HepG2 (cell line): ENCODE results near the gene PCED1B. TPM values are rescaled to one million over a fixed set of nuclear protein-coding genes. Genes with fewer than 3 reads are reported as not detected.

Experiments used
- BRCA1 ChIP-seq: sonication (generic); formaldehyde crosslinking; IDR thresholded peaks from 2 replicates; pipeline ENCODE4 v1.4.0; 2020; ENCODE audit warnings: missing genetic modification reagents
- CC2D1A ChIP-seq: sonication (generic); formaldehyde crosslinking; IDR thresholded peaks from 2 replicates; pipeline ENCODE4 v1.8.1; 2023; ENCODE audit warnings: mild to moderate bottlenecking, missing genetic modification reagents
- CHD2 ChIP-seq: IDR thresholded peaks from 2 replicates; pipeline ENCODE4 v1.6.1; 2011; ENCODE audit warnings: low read depth, low read length, improper control_type of control experiment
- GATAD2A ChIP-seq: IDR thresholded peaks from 2 replicates; pipeline ENCODE4 v1.6.1; 2016
- MIER3 ChIP-seq: IDR thresholded peaks from 2 replicates; pipeline ENCODE4 v1.6.1; 2016; ENCODE audit warnings: missing compliant biosample characterization, borderline replicate concordance
- NKX3-1 ChIP-seq: sonication (generic); formaldehyde crosslinking; IDR thresholded peaks from 2 replicates; pipeline ENCODE4 v1.5.0; 2020; ENCODE audit warnings: missing genetic modification reagents
- PBX3 ChIP-seq: sonication (generic); formaldehyde crosslinking; IDR thresholded peaks from 2 replicates; pipeline ENCODE4 v1.8.1; 2023; ENCODE audit warnings: missing genetic modification reagents, inconsistent platforms, borderline replicate concordance
- PREB ChIP-seq: sonication (generic); formaldehyde crosslinking; IDR thresholded peaks from 2 replicates; pipeline ENCODE4 v1.4.0; 2020; ENCODE audit warnings: missing genetic modification reagents
- RAD21 ChIP-seq: fragments of 450-650 bp; formaldehyde crosslinking; IDR thresholded peaks from 2 replicates; pipeline ENCODE4 v1.5.0; 2020; ENCODE audit warnings: mild to moderate bottlenecking
- RBM22 ChIP-seq: fragments of 200-400 bp; formaldehyde crosslinking; optimal IDR thresholded peaks from 2 replicates; pipeline ENCODE3; 2017; ENCODE audit warnings: mild to moderate bottlenecking, low read length, moderate library complexity
- RBM39 ChIP-seq: fragments of 200-400 bp; formaldehyde crosslinking; IDR thresholded peaks from one replicate; pipeline ENCODE4 v1.6.1; 2018; ENCODE audit warnings: antibody characterized with exemption, mild to moderate bottlenecking, low read depth, low read length; ENCODE audit not compliant: poor library complexity, severe bottlenecking
- RFX3 ChIP-seq: IDR thresholded peaks from 2 replicates; pipeline ENCODE4 v1.6.1; 2016; ENCODE audit warnings: missing biosample characterization, missing genetic modification reagents
- SMC3 ChIP-seq: IDR thresholded peaks from 2 replicates; pipeline ENCODE4 v1.6.1; 2011; ENCODE audit warnings: low read length, improper control_type of control experiment
- SRSF4 ChIP-seq: fragments of 200-400 bp; formaldehyde crosslinking; IDR thresholded peaks from one replicate; pipeline ENCODE4 v1.6.1; 2018; ENCODE audit warnings: mild to moderate bottlenecking, low read depth, low read length, moderate library complexity; ENCODE audit not compliant: poor library complexity, severe bottlenecking
- TEAD3 ChIP-seq: optimal IDR thresholded peaks from 2 replicates; pipeline ENCODE3; 2016; ENCODE audit warnings: borderline replicate concordance
- ZFP36L1 ChIP-seq: sonication (generic); formaldehyde crosslinking; IDR thresholded peaks from 2 replicates; pipeline ENCODE4 v1.8.0; 2022; ENCODE audit warnings: mild to moderate bottlenecking, missing genetic modification reagents, moderate library complexity
- ZFP90 ChIP-seq: sonication (generic); formaldehyde crosslinking; IDR thresholded peaks from 2 replicates; pipeline ENCODE4 v1.8.0; 2022; ENCODE audit warnings: missing genetic modification reagents, mild to moderate bottlenecking, inconsistent platforms, borderline replicate concordance
- ZNF10 ChIP-seq: sonication (generic); formaldehyde crosslinking; IDR thresholded peaks from 2 replicates; pipeline ENCODE4 v1.4.0; 2020; ENCODE audit warnings: mild to moderate bottlenecking, low read depth, missing genetic modification reagents, borderline replicate concordance
- ZNF382 ChIP-seq: sonication (generic); formaldehyde crosslinking; IDR thresholded peaks from 2 replicates; pipeline ENCODE4 v1.5.0; 2020; ENCODE audit warnings: missing genetic modification reagents, mild to moderate bottlenecking, borderline replicate concordance
- ZNF513 ChIP-seq: sonication (generic); formaldehyde crosslinking; conservative IDR thresholded peaks from 2 replicates; pipeline ENCODE4 v1.5.0; 2020; ENCODE audit warnings: missing genetic modification reagents
- ZNF569 ChIP-seq: sonication (generic); formaldehyde crosslinking; IDR thresholded peaks from 2 replicates; pipeline ENCODE4 v1.5.0; 2020; ENCODE audit warnings: mild to moderate bottlenecking, missing genetic modification reagents, moderate library complexity, borderline replicate concordance
- ZNF598 ChIP-seq: sonication (generic); formaldehyde crosslinking; IDR thresholded peaks from 2 replicates; pipeline ENCODE4 v1.5.1; 2020; ENCODE audit warnings: mild to moderate bottlenecking, missing genetic modification reagents, borderline replicate concordance
- ZNF75D ChIP-seq: sonication (generic); formaldehyde crosslinking; IDR thresholded peaks from 2 replicates; pipeline ENCODE4 v1.8.1; 2023; ENCODE audit warnings: missing genetic modification reagents, mild to moderate bottlenecking, borderline replicate concordance
- ZNF772 ChIP-seq: sonication (generic); formaldehyde crosslinking; IDR thresholded peaks from 2 replicates; pipeline ENCODE4 v1.5.0; 2020; ENCODE audit warnings: mild to moderate bottlenecking, missing genetic modification reagents
- ZXDC ChIP-seq: sonication (generic); formaldehyde crosslinking; IDR thresholded peaks from 2 replicates; pipeline ENCODE4 v1.5.0; 2020; ENCODE audit warnings: mild to moderate bottlenecking, missing genetic modification reagents
- polyA plus RNA-seq, 8 experiments: library from polyadenylated mRNA; depleted of rRNA in 3 of 8; stranded (reverse) in 7 of 8; unstranded in 1 of 8; fragments of >200 nt; fragmentation: Illumina TruSeq in 4 of 8; extraction: Trizol in 4 of 8; gene quantifications; 2 replicates each; pipeline versions ENCODE4 v1.2.1 to v1.2.3, GENCODE V29; 2011 to 2016; ENCODE audit warnings: low read depth in 4 of 8, missing spikeins in 1 of 8, mixed read lengths in 1 of 8; ENCODE audit not compliant: insufficient read depth in 1 of 8
- total RNA-seq, 5 experiments: library from RNA; depleted of rRNA; stranded (reverse); fragments of >200 nt; fragmentation: Illumina TruSeq; extraction: Trizol; gene quantifications; 2 replicates each; pipeline ENCODE4 v1.2.3, GENCODE V29; 2016; ENCODE audit warnings: low read depth in 1 of 5

Gene PCED1B
- total and polyA plus RNA-seq, 2 of the 13 experiments (the other 11 are each of a cell fraction or from before 2014, with no cell fraction given) = 0.11 to 0.37 TPM

- TF ChIP-seq SMC3 (no peak), ZNF75D (CRISPR knock-in tag) (no peak), TEAD3 (CRISPR knock-in tag) (peak; percentile 72), BRCA1 (CRISPR knock-in tag) (no peak), ZNF569 (CRISPR knock-in tag) (no peak), ZNF513 (CRISPR knock-in tag) (no peak), ZFP90 (CRISPR knock-in tag) (no peak), MIER3 (CRISPR knock-in tag) (peak; percentile 38; the same call in 1 of the 2 replicates), ZNF772 (no peak), ZFP36L1 (CRISPR knock-in tag) (no peak), SRSF4 (no peak), CC2D1A (CRISPR knock-in tag) (no peak), CHD2 (no peak), RBM39 (no peak), RBM22 (no peak), RFX3 (no peak), ZXDC (no peak), NKX3-1 (CRISPR knock-in tag) (no peak), ZNF382 (no peak), ZNF10 (CRISPR knock-in tag) (no peak), PBX3 (CRISPR knock-in tag) (no peak), RAD21 (CRISPR knock-in tag) (no peak), PREB (no peak), ZNF598 (CRISPR knock-in tag) (no peak), GATAD2A (CRISPR knock-in tag) (peak; percentile 95)
Measured at GRCh38 chr12:47221256-47222023, 142.0 kb downstream of the PCED1B start (continued).
